ENCODE measurements around the gene SDK1. TPM values are rescaled to one million over a fixed set of nuclear protein-coding genes. Genes with fewer than 3 reads are reported as not detected.

Gene SDK1
- total and polyA plus RNA-seq, 2 donors (not counting 3 experiments of a cell fraction or from before 2014, with no cell fraction given): 1.6 to 3.9 TPM

GRCh38 chr7:3922175-3922635 is 621.2 kb downstream of the SDK1 start:
- Histone ChIP-seq H3K4me1 (ENCODE audit: control insufficient read depth, extremely low read depth, insufficient read depth, low read length) (peaks cover 9% of the 10 kb centered on the region), H3K9me1 (replicated peaks; ENCODE audit: control insufficient read depth, extremely low read depth, insufficient read depth, low read length) (no peaks in the 10 kb centered on the region), H3K9me3 (replicated peaks; ENCODE audit: control insufficient read depth, insufficient read depth, low read length) (no peaks in the 10 kb centered on the region), H3K4me2 (ENCODE audit: insufficient read depth, low read length) (peak overlapping the region; percentile 31), H3K27ac (ENCODE audit: insufficient read depth, low read depth, low read length) (peak overlapping the region; percentile 31), H3K4me3 (replicated peaks in 1 of 3; ENCODE audit: insufficient read depth in 1 of 3, low read depth in 1 of 3, low read length in 3 of 3) (no peak overlapping the region), H2AFZ (ENCODE audit: low read depth, low read length) (peak overlapping the region; percentile 50), H3K9ac (replicated peaks; ENCODE audit: extremely low read depth, insufficient read depth, low read length) (peak overlapping the region; percentile 26), H3K36me3 (ENCODE audit: control insufficient read depth in 2 of 2, extremely low read depth in 1 of 2, insufficient read depth in 2 of 2, low read length in 2 of 2) (no peaks in the 10 kb centered on the region), H4K20me1 (replicated peaks; ENCODE audit: control insufficient read depth, extremely low read depth, insufficient read depth, low read length) (no peaks in the 10 kb centered on the region), H3K27me3 (ENCODE audit: control insufficient read depth in 2 of 2, insufficient read depth in 2 of 2, low read length in 2 of 2) (no peaks in the 10 kb centered on the region), H3K79me2 (ENCODE audit: control insufficient read depth, insufficient read depth, low read length) (no peaks in the 10 kb centered on the region)
- DNase-seq (ENCODE audit: low read depth, low spot score): peak; percentile 78
- ChIA-PET CTCF (interaction anchor here (0.6 to 2.6 kb wide), 6 partner anchors 9 to 557 kb away, joined by 3 to 7 read pairs (median 4); no protein-coding TSS in a partner anchor), POLR2A (no interaction called here)
- intact Hi-C loops (cut with micrococcal nuclease) (loop anchor here (10.0 kb wide), 1 partner anchor 713 kb away; no protein-coding TSS in a partner anchor), dilution Hi-C loops (cut with MboI; ENCODE audit: extremely low pct_ligation_motif_present, low sequenced_read_pairs) (no loop called here)
- FAIRE-seq: peak; percentile 79
- TF ChIP-seq POLR2AphosphoS5 (IDR thresholded peaks at IDR 0.05; ENCODE audit: insufficient read depth, low read depth, low read length) (no peak), CTCF (IDR thresholded peaks at IDR 0.05; ENCODE audit: extremely low read depth in 1 of 2, insufficient read depth in 1 of 2, low read depth in 1 of 2, low read length in 2 of 2) (peak; percentile 2 to 22)
- no TSS peak for BruUV-seq (replicated peaks)

GRCh38 chr7:3923307-3923918 is 622.4 kb downstream of the SDK1 start:
- Histone ChIP-seq H3K36me3 (ENCODE audit: control insufficient read depth in 2 of 2, extremely low read depth in 1 of 2, insufficient read depth in 2 of 2, low read length in 2 of 2) (no peaks in the 10 kb centered on the region), H2AFZ (ENCODE audit: low read depth, low read length) (no peak overlapping the region), H3K9ac (replicated peaks; ENCODE audit: extremely low read depth, insufficient read depth, low read length) (no peak overlapping the region), H3K9me3 (replicated peaks; ENCODE audit: control insufficient read depth, insufficient read depth, low read length) (no peaks in the 10 kb centered on the region), H3K27me3 (ENCODE audit: control insufficient read depth in 2 of 2, insufficient read depth in 2 of 2, low read length in 2 of 2) (no peaks in the 10 kb centered on the region), H4K20me1 (replicated peaks; ENCODE audit: control insufficient read depth, extremely low read depth, insufficient read depth, low read length) (no peaks in the 10 kb centered on the region), H3K9me1 (replicated peaks; ENCODE audit: control insufficient read depth, extremely low read depth, insufficient read depth, low read length) (no peaks in the 10 kb centered on the region), H3K79me2 (ENCODE audit: control insufficient read depth, insufficient read depth, low read length) (no peaks in the 10 kb centered on the region), H3K4me3 (replicated peaks in 1 of 3; ENCODE audit: insufficient read depth in 1 of 3, low read depth in 1 of 3, low read length in 3 of 3) (no peak overlapping the region), H3K4me1 (ENCODE audit: control insufficient read depth, extremely low read depth, insufficient read depth, low read length) (peaks cover 7% of the 10 kb centered on the region), H3K4me2 (ENCODE audit: insufficient read depth, low read length) (no peak overlapping the region), H3K27ac (ENCODE audit: insufficient read depth, low read depth, low read length) (no peak overlapping the region)
- DNase-seq (ENCODE audit: low read depth, low spot score): no peak
- no peak for TF ChIP-seq GATA2 (IDR thresholded peaks at IDR 0.05; ENCODE audit: insufficient read depth, insufficient read length, low read depth, low read length)
- no peak for TF ChIP-seq POLR2A (IDR thresholded peaks at IDR 0.05; ENCODE audit: low read depth, low read length)
- no peak for TF ChIP-seq CTCF (IDR thresholded peaks at IDR 0.05; ENCODE audit: extremely low read depth in 1 of 2, insufficient read depth in 1 of 2, low read depth in 1 of 2, low read length in 2 of 2)
- TF ChIP-seq MYC (IDR thresholded peaks at IDR 0.05; ENCODE audit: low read depth, low read length): no peak
- TF ChIP-seq JUN (IDR thresholded peaks at IDR 0.05; ENCODE audit: borderline replicate concordance, insufficient read depth, insufficient read length, low read depth): no peak
- TF ChIP-seq EZH2 (IDR thresholded peaks at IDR 0.05; ENCODE audit: borderline replicate concordance, low read depth, low read length, severe bottlenecking): no peak
- TF ChIP-seq MAX (IDR thresholded peaks at IDR 0.05; ENCODE audit: insufficient read depth, insufficient read length): no peak
- TF ChIP-seq POLR2AphosphoS5 (IDR thresholded peaks at IDR 0.05; ENCODE audit: insufficient read depth, low read depth, low read length): no peak
- no peak for TF ChIP-seq FOS (IDR thresholded peaks at IDR 0.05; ENCODE audit: borderline replicate concordance, insufficient read depth, low read length)
- ChIA-PET POLR2A (no interaction called here), CTCF (interaction anchor here (2.5 kb wide), 1 partner anchor 556 kb away, joined by 5 read pairs; no protein-coding TSS in a partner anchor)
- no peak for FAIRE-seq
- BruUV-seq (replicated peaks): no TSS peak
- intact Hi-C loops (cut with micrococcal nuclease) (loop anchor here (10.0 kb wide), 1 partner anchor 711 kb away; no protein-coding TSS in a partner anchor), dilution Hi-C loops (cut with MboI; ENCODE audit: extremely low pct_ligation_motif_present, low sequenced_read_pairs) (no loop called here)

Data from endothelial cell of umbilical vein (primary cell).